C4-2B (cell line): ENCODE measurements around the gene DAP.

Experiments used
- CTCF ChIP-seq: fragments of 450-650 bp; conservative IDR thresholded peaks from 2 replicates; pipeline ENCODE4 v1.5.1; 2017; ENCODE audit warnings: mild to moderate bottlenecking
- ZFX ChIP-seq: fragments of 450-650 bp; IDR thresholded peaks from 2 replicates; pipeline ENCODE4 v1.6.1; 2017

DNA sequence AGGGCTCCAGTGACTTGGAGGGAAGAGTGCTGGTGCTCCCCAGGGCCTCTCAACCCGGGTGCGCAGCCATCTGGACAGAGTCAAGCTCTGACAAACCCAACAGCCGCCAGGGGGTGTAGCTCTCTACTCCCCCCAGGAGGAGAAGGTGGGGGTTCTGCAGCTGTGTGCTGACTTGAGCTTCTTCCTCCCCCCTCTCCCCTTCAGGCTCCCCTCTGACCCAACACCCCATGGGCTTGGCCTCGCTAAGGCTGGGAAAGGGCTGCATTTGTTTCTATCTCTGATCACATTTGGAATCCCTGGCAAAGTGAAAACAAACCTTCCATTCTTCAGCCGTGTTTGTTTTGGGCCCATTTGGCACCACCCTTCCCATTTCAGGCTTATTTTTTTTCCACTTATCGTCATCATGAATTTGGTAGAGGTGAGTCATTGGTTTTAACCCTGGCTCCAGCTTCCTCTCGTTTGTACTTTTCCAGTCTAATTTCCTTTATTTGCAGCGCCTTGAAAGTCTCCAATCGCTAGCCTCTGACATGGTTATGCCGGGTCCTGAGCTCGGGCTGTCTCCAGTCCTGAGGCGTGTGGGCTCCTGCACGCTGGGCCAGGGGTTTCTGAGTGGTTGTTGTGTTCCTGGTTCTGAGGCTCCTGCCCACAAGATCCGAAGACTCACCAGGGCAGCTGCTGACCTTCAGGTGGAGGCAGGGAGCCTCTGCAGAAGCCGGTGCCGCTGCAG, 36.1 kb downstream of the DAP start:
- TF ChIP-seq CTCF = no peak
- TF ChIP-seq ZFX = no peak
